Breast epithelium (tissue), 4 donors: ENCODE data around the gene PRSS8. TPM values are rescaled to one million over a fixed set of nuclear protein-coding genes. Genes with fewer than 3 reads are reported as not detected.

Experiments used
- DNase-seq, 2 donors: peaks; one replicate each; pipeline ENCODE4 v3.0.0-alpha.2; 2019; ENCODE audit warnings: low spot score in 2 of 2
- H3K27ac ChIP-seq, 2 donors: fragments of 200-600 bp; sonication (generic) in 1 of 2; one replicate each; pipeline ENCODE4 v1.5.1; 2016 to 2019; ENCODE audit warnings: mild to moderate bottlenecking in 1 of 2
- H3K27me3 ChIP-seq, 2 donors: fragments of 200-600 bp; sonication (generic) in 1 of 2; one replicate each; pipeline versions ENCODE4 v1.5.1 to v1.6.0; 2017 to 2019; ENCODE audit warnings: control low read depth in 1 of 2, mild to moderate bottlenecking in 1 of 2
- H3K36me3 ChIP-seq: fragments of 200-600 bp; one replicate; pipeline ENCODE4 v1.5.1; 2019
- H3K4me1 ChIP-seq, 2 donors: fragments of 200-600 bp; sonication (generic); one replicate each; pipeline ENCODE4 v1.5.1; 2016 to 2019; ENCODE audit warnings: control low read depth in 1 of 2
- H3K4me3 ChIP-seq, 3 donors: fragments of 200-600 bp; sonication (generic); 1 replicate in 2 of 3; 2 replicates in 1 of 3; pipeline ENCODE4 v1.5.1; 2016 to 2019; ENCODE audit warnings: mild to moderate bottlenecking in 3 of 3, moderate library complexity in 2 of 3
- H3K9me3 ChIP-seq, 2 donors: fragments of 200-600 bp; sonication (generic) in 1 of 2; one replicate each; pipeline ENCODE4 v1.5.1; 2016 to 2019; ENCODE audit warnings: control low read depth in 1 of 2
- POLR2A ChIP-seq: fragments of 450-650 bp; IDR thresholded peaks from one replicate; pipeline ENCODE4 v1.6.1; 2016; ENCODE audit warnings: antibody characterized with exemption, mild to moderate bottlenecking, moderate library complexity
- POLR2AphosphoS5 ChIP-seq, 3 donors: sonication (generic); formaldehyde crosslinking; IDR thresholded peaks; one replicate each; pipeline ENCODE4 v1.6.1; 2017; ENCODE audit warnings: antibody characterized with exemption in 3 of 3
- intact Hi-C: fragments of 100-400 bp; cut with DNase I; formaldehyde crosslinking; loops from one replicate; pipeline ENCODE4 v1.15.1; 2023; ENCODE audit warnings: low total_unique reads
- total RNA-seq, 3 donors: library from RNA; depleted of rRNA; stranded (reverse); fragments of >200 nt; gene quantifications; one replicate each; pipeline ENCODE4 v1.1.0, GENCODE V29; 2016
- TF ChIP-seq, protein P1 (sequence below), 3 donors: fragments of 450-650 bp; IDR thresholded peaks; one replicate each; pipeline ENCODE4 v1.5.1; 2016 to 2017; ENCODE audit warnings: antibody characterized with exemption in 3 of 3, mild to moderate bottlenecking in 3 of 3, moderate library complexity in 3 of 3

Gene PRSS8
- total RNA-seq, 3 donors from 2014 or later: 23.6 to 54.4 TPM; not detected in 1

GRCh38 chr16:31084584-31085302, 50.8 kb downstream of the PRSS8 start:
- DNase-seq: no peak
- no peaks in the 10 kb centered on the region for H3K36me3 ChIP-seq
- no peaks in the 10 kb centered on the region for H3K27me3 ChIP-seq
- TF ChIP-seq POLR2A (no peak), POLR2AphosphoS5 (IDR thresholded peaks at IDR 0.05) (no peak)
- TF ChIP-seq, protein P1, sequence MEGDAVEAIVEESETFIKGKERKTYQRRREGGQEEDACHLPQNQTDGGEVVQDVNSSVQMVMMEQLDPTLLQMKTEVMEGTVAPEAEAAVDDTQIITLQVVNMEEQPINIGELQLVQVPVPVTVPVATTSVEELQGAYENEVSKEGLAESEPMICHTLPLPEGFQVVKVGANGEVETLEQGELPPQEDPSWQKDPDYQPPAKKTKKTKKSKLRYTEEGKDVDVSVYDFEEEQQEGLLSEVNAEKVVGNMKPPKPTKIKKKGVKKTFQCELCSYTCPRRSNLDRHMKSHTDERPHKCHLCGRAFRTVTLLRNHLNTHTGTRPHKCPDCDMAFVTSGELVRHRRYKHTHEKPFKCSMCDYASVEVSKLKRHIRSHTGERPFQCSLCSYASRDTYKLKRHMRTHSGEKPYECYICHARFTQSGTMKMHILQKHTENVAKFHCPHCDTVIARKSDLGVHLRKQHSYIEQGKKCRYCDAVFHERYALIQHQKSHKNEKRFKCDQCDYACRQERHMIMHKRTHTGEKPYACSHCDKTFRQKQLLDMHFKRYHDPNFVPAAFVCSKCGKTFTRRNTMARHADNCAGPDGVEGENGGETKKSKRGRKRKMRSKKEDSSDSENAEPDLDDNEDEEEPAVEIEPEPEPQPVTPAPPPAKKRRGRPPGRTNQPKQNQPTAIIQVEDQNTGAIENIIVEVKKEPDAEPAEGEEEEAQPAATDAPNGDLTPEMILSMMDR (IDR thresholded peaks at IDR 0.05): no peak
- no peaks in the 10 kb centered on the region for H3K9me3 ChIP-seq
- no peak overlapping the region for H3K27ac ChIP-seq
- intact Hi-C loops: no loop called here
- H3K4me3 ChIP-seq: no peak overlapping the region
- no peaks in the 10 kb centered on the region for H3K4me1 ChIP-seq

- Histone ChIP-seq H3K36me3 (no peaks in the 10 kb centered on the region), H3K27me3 (no peaks in the 10 kb centered on the region), H3K9me3 (no peaks in the 10 kb centered on the region), H3K27ac (peak overlapping the region in 1 of 2 donors; percentile 12), H3K4me1 (no peaks in the 10 kb centered on the region), H3K4me3 (no peak overlapping the region)
- no peak for DNase-seq
- intact Hi-C loops: no loop called here
- TF ChIP-seq POLR2AphosphoS5 (IDR thresholded peaks at IDR 0.05) (no peak), POLR2A (no peak)
- TF ChIP-seq, protein P1 (IDR thresholded peaks at IDR 0.05): no peak
Measured at GRCh38 chr16:31083981-31084380, 51.5 kb downstream of the PRSS8 start.

GRCh38 chr16:31083556-31083955, 52.0 kb downstream of the PRSS8 start:
- Histone ChIP-seq H3K27me3 (no peaks in the 10 kb centered on the region), H3K9me3 (no peaks in the 10 kb centered on the region), H3K27ac (peak overlapping the region in 1 of 2 donors; percentile 12), H3K4me3 (no peak overlapping the region), H3K4me1 (no peaks in the 10 kb centered on the region), H3K36me3 (no peaks in the 10 kb centered on the region)
- no peak for DNase-seq
- TF ChIP-seq POLR2A: no peak
- no peak for TF ChIP-seq POLR2AphosphoS5 (IDR thresholded peaks at IDR 0.05)
- TF ChIP-seq, protein P1 (IDR thresholded peaks at IDR 0.05): no peak
- intact Hi-C loops: no loop called here

DNA sequence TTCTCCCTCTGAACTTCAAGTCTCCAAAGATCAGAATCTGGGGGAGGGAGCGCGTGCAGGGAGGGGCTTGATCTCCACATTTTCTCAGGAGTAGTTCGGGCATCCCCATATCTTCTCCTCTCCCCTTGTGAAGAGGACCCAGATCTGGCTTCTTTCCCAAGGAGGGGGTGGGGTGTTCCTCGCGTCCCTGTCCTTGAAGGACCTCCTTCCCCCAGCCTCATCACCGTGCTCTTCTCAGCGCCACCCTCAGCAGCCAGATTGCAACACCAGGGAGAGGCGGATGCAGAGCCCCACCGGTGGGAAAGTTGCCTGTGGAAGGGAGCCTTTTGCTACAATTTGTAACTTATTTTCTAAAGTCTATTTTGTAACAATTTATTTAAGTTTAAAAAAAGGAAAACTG, 52.4 kb downstream of the PRSS8 start:
- DNase-seq: no peak
- no peaks in the 10 kb centered on the region for H3K4me1 ChIP-seq
- H3K9me3 ChIP-seq: no peaks in the 10 kb centered on the region
- H3K36me3 ChIP-seq: no peaks in the 10 kb centered on the region
- H3K27me3 ChIP-seq: no peaks in the 10 kb centered on the region
- intact Hi-C loops: no loop called here
- no peak overlapping the region for H3K4me3 ChIP-seq
- H3K27ac ChIP-seq: no peak overlapping the region
- TF ChIP-seq POLR2AphosphoS5 (IDR thresholded peaks at IDR 0.05) (no peak), POLR2A (no peak)
- TF ChIP-seq, protein P1 (IDR thresholded peaks at IDR 0.05): no peak

- intact Hi-C loops: no loop called here
- TF ChIP-seq POLR2A (no peak), POLR2AphosphoS5 (IDR thresholded peaks at IDR 0.05) (no peak)
- TF ChIP-seq, protein P1 (IDR thresholded peaks at IDR 0.05): no peak
- Histone ChIP-seq H3K9me3 (no peaks in the 10 kb centered on the region), H3K4me1 (no peaks in the 10 kb centered on the region), H3K36me3 (no peaks in the 10 kb centered on the region), H3K27me3 (no peaks in the 10 kb centered on the region), H3K4me3 (no peak overlapping the region), H3K27ac (no peak overlapping the region)
- no peak for DNase-seq
Measured at GRCh38 chr16:31082368-31083045, 53.0 kb downstream of the PRSS8 start.
